Stomach smooth muscle (tissue), 2 donors: Measurements from ENCODE around the gene CRACR2B.

ENCODE experiments used
- H3K27ac ChIP-seq: one replicate; pipeline ENCODE4 v1.7.0; 2013; ENCODE audit warnings: mild to moderate bottlenecking, low read length, inconsistent platforms
- H3K27me3 ChIP-seq, 2 donors: one replicate each; pipeline ENCODE4 v1.7.0; 2013; ENCODE audit warnings: low read length in 2 of 2; ENCODE audit not compliant: insufficient read depth in 2 of 2, control insufficient read depth in 1 of 2
- H3K36me3 ChIP-seq, 2 donors: one replicate each; pipeline ENCODE4 v1.7.0; 2013; ENCODE audit warnings: low read length in 2 of 2; ENCODE audit not compliant: control insufficient read depth in 2 of 2, insufficient read depth in 2 of 2
- H3K4me1 ChIP-seq: one replicate; pipeline ENCODE4 v1.7.0; 2013; ENCODE audit warnings: low read length; ENCODE audit not compliant: control insufficient read depth, insufficient read depth
- H3K4me3 ChIP-seq, 2 donors: one replicate each; pipeline ENCODE4 v1.7.0; 2013; ENCODE audit warnings: low read length in 2 of 2
- H3K9ac ChIP-seq, 2 donors: one replicate each; pipeline ENCODE4 v1.7.0; 2013; ENCODE audit warnings: low read length in 2 of 2, mild to moderate bottlenecking in 1 of 2
- H3K9me3 ChIP-seq, 2 donors: one replicate each; pipeline ENCODE4 v1.7.0; 2013; ENCODE audit warnings: low read length in 2 of 2; ENCODE audit not compliant: control insufficient read depth in 2 of 2
- donor health status: healthy.
- donor health status: Pancreatic carcinoma.

The CRACR2B gene

DNA sequence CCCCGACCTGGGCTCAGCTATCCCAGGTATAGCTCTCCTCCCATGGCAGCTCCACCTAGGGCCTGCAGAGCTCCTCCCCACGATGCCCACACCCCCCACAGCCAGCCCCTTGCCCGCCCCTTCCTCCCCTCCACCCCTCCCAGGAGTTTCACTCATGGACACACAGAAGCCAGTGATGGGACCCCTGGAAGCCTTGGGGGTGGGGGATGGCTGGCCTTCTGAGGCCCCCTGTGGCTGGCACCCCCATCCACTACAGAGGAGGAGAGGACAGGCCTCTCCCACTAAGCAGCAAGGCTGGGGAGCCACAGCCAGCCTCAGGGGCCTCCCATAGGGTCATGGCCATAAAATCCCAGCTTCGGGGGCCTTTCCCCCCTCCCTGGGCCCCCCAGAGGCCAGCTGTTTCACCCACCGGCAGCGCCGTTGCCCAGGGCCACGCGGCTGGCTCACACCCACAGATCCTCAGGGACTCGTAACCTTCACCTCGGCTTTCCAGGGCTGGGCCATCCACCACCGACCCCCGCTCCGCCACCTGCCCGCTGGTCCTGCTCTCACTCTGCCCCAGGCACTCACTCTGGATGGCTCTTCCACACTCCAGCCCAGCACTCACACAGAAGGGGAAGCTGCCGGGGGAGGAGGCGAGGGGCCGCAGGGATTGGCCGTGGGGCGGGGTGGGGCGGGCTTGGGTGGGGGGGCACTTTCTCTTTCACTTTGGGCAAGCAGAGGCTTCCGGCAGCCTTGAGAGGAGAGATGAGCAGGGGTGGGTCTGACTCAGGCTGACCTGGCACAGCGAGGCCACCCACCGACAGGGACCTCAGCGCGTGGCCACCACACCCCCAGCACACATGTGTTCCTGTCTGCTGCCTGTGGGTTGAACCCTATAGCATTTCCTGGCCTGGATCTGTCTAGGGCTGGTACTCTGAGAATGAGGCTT, 31.8 kb upstream of the CRACR2B start:
- Histone ChIP-seq H3K4me1 (peaks cover 33% of the 10 kb centered on the region), H3K4me3 (peak overlapping the region; percentile 81 to 85), H3K9me3 (no peaks in the 10 kb centered on the region), H3K9ac (peak overlapping the region; percentile 68 to 79), H3K36me3 (no peaks in the 10 kb centered on the region), H3K27ac (peak overlapping the region; percentile 82), H3K27me3 (peaks cover 3 to 4% of the 10 kb centered on the region in 2 donors)

DNA sequence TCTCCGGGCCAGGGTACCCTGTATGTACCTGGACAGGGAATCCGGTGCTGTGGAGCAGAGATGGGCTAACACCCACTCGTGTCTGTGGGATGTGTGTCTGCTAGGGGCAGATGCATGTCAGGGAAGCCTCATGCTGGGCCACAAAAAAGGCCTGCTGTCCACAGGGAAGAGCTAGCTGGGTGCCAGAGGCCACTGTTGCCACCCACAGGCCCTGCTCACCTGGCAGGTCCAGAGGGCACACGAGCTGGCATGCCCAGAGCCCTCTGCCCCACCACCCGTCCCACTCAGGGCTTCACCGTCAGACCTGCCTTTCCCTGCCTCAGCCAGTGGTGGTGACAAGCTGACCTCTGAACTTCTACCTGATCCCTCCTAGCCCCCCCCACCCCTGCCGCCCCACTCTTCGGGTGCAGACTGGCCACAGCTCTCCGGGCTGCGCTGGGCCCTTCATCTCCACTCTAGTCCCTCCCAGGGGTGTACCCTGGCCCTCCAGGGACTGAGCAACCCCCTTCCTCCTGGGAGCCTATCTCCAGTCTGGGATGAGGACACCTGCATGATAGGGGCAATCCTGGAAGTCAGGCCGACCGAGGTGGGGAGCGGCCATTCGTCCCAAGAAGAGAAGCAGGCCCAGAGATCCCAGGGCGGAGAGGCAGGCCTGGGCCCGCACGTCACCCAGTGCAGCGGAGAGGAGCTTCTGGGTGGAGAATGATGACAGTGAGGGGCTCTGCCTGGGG, 31.0 kb upstream of the CRACR2B start:
- peaks cover 33% of the 10 kb centered on the region for H3K4me1 ChIP-seq
- H3K27me3 ChIP-seq, result no peaks in the 10 kb centered on the region
- H3K4me3 ChIP-seq, result peak overlapping the region; percentile 81 to 85
- H3K27ac ChIP-seq, result peak overlapping the region; percentile 82
- peak overlapping the region; percentile 49 to 68 for H3K9ac ChIP-seq
- peaks cover 0 to 2% of the 10 kb centered on the region in 2 donors for H3K36me3 ChIP-seq
- H3K9me3 ChIP-seq, result no peaks in the 10 kb centered on the region

DNA sequence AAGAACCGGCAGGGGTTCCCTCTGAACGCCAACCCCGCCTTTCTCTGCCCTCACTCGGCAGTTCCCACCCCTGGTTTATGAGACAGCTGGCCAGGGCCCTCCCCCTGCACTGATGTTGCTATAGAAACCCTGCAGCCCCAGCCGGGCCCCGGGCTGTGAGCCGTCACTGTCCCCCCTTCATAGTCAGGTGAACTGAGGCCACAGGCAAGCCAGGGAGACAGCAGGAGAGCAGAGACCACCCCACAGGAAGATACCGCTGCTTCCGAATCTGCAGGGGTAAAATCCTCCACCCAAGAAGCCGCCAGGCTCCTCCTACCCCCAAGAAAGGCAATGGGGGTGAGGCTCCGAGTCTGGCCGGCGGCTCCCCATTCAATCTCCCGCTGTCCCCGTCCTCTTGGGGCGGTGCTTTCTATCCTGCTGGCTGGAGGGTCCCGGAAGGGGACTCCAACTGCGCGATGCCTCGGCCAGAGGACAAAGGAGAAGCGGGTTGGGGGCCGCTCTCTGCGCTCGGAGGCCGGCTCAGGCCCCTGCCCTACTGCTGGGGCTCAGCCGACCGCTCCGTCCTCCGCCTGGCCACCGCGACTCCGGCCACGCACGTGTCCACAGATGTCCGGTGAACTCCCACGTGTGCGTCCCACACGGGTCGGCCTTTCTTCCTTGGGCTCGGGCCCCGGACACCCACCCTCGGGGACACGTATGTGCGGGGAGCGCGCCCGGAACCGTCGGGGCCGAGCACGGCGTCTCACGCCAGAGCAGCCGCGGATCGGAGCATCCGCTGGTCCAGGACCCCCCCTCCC, 30.2 kb upstream of the CRACR2B start:
- H3K36me3 ChIP-seq, result peaks cover 0 to 2% of the 10 kb centered on the region in 2 donors
- H3K27ac ChIP-seq, result peak overlapping the region; percentile 82

DNA sequence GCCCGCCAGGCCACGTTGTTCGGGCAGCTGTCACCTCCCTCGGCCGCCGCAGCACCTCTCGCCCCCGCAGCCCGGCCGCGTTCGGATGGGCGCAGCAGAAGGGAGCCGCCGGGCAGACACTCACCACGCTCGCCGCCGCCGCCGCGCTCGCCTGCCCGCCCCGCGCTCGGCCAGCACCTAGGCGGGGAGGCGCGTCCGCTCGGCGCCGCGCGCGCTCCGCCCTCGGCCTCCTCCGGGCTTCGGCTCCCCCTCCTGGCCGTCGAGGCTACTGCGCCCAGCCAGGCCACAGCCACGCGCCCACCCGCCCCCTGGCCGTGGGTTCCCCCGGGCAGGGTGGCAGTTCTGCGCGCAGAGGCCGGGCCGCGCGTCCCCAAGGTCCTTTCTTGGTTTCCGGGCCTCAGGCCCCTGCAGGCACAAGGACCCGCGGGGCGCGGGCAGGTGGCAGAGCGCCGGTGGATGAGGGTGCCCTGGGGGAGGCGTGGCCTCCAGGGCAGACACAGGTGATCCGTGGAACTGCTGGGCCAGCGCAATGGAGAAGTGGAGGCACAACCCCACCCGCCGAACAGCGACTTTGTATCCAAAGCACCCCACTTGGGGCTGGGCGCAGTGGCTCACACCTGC, 29.5 kb upstream of the CRACR2B start, which contains the start of gene SLC25A22:
Gene SLC25A22, minus strand, starts transcription at position 189 of the 621 bp plus-strand sequence. CDS start 3,275 bp downstream, outside the sequence.
- H3K27ac ChIP-seq, result peak within 1 kb of the TSS; percentile 82
- peak within 1 kb of the TSS; percentile 49 to 58 for H3K9ac ChIP-seq
- no peaks in the 10 kb centered on the region for H3K27me3 ChIP-seq
- H3K4me3 ChIP-seq, result peak within 1 kb of the TSS; percentile 81 to 85
- no peaks in the 10 kb centered on the region for H3K9me3 ChIP-seq
- H3K4me1 ChIP-seq, result peaks cover 33% of the 10 kb centered on the region
- peaks cover 0 to 2% of the 10 kb centered on the region in 2 donors for H3K36me3 ChIP-seq

More for the DNA sequence above, 30.2 kb upstream of the CRACR2B start:
- Histone ChIP-seq H3K4me3 (peak overlapping the region; percentile 81 to 85), H3K9ac (peak overlapping the region; percentile 49 to 58), H3K4me1 (peaks cover 33% of the 10 kb centered on the region), H3K9me3 (no peaks in the 10 kb centered on the region), H3K27me3 (no peaks in the 10 kb centered on the region)

DNA sequence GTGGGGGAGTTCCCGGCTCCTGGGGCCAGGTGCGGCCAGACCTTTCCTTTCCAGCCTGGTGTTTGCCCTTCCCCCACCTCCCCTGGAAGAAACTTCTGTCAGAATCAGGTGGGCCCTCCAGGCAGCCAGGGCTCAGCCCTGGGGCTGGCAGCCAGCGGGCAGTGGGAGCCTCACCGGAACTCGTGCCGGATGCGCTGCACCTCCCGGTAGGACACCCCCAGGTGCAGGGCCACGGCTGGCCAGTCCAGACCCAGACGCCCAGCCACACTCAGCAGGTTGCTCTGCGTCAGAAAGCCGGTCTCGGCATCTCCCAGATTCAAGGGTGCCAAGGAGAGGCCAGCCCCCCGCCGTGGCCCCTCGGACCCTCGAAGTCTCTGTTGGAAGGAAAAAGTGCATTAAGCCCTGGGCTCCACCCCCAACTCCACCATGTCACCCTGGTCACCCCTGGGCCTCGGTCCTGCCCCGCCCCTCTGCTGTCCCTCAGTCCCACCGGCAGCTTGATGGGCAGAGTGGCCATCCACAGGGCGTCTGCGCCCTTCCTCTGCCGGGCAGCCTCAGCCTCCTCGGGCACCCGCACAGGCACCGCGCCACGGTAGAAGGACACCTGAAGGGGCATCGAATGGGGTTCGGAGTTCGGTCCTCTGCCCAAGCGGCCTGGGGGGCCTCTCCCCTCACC, 27.9 kb upstream of the CRACR2B start:
- H3K4me1 ChIP-seq, result peaks cover 42% of the 10 kb centered on the region
- no peaks in the 10 kb centered on the region for H3K9me3 ChIP-seq
- no peak overlapping the region for H3K27ac ChIP-seq
- H3K4me3 ChIP-seq, result no peak overlapping the region
- H3K27me3 ChIP-seq, result no peaks in the 10 kb centered on the region
- H3K36me3 ChIP-seq, result peaks cover 0 to 2% of the 10 kb centered on the region in 2 donors
- H3K9ac ChIP-seq, result no peak overlapping the region

DNA sequence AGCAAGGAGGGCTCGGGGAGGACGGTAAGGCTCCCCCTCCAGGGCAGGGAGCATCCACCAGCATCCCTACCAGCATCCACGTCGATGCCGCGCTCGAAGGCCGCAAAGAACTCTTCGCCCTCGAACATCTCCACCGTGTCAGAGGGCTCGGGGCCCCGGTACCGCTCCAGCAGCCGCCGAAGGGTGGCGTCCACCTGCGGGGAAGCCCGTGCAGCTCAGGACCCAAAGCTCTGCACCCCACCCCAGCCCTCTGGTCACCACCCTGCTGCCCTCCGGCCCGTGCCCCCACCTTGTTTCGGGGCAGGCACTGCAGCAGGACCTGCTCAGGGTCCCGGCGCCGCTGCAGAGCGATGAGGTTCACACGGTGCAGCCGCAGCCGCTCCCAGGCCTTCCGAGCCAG, 27.2 kb upstream of the CRACR2B start:
- Histone ChIP-seq H3K4me3 (no peak overlapping the region), H3K9ac (no peak overlapping the region), H3K27ac (no peak overlapping the region), H3K9me3 (no peaks in the 10 kb centered on the region), H3K36me3 (peaks cover 0 to 2% of the 10 kb centered on the region in 2 donors), H3K27me3 (no peaks in the 10 kb centered on the region), H3K4me1 (peaks cover 40% of the 10 kb centered on the region)

DNA sequence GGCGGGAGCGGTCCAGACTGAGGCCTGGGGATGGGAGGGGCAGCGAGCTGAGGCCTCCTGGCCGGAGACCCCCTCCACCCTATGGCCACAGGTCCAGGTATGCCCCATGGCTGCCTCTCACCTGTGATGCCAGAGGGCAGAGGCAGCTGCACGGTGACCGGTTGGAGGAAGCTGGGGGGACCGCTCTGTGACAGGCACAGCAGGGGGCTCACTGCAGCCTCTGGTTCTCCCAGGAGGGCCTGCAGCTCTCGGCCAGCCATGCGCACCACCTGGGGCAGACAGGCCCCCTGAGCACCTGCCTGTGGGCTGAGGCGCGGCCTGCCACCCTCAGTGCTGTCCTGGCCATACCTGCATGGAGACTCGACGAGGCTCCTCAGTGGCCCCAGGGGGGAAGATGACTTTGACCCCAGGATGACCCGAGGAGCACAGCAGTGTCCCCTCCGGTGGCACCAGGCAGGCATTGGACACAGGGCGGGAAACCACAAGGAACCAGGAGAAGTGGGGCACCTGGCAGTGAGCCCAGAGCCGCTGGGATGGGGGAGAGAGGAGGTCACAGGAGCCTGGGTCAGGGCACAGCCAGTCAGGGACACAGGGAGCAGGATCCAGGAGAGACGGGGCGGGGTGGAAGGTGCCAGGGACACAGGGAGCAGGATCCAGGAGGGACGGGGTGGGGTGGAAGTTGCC, 26.5 kb upstream of the CRACR2B start:
- peaks cover 34% of the 10 kb centered on the region for H3K4me1 ChIP-seq
- H3K4me3 ChIP-seq, result no peak overlapping the region
- H3K27ac ChIP-seq, result no peak overlapping the region
- H3K36me3 ChIP-seq, result peaks cover 0 to 2% of the 10 kb centered on the region in 2 donors
- no peaks in the 10 kb centered on the region for H3K9me3 ChIP-seq
- H3K9ac ChIP-seq, result no peak overlapping the region
- H3K27me3 ChIP-seq, result no peaks in the 10 kb centered on the region

DNA sequence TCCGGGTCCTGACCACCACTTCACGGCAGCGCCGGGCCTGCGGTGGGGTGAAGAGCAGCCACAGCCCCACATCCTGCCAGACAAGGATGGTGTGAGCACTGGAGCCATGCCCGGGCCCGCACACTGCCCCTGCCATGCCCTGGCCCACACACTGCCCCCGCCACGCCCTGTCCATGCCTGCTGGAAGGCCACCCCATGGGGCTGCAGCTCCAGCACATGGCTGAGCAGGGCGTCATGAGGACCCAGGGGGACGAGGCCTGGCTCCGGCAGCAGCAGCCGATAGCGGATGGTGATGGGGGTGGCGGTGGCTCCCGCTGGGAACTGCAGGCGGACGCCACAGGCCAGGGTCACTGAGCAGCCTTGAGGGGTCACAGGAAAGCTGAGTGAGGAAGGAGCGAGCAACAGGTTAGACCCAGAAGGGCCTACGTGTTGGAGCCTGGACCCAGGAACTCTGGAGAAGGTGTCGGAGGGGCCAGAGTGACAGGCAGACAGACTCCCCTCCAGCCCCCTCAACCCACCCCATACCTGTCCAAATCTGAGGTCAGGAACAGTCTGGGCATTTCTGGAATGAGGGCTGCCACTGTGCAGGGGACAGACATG, 25.6 kb upstream of the CRACR2B start:
- no peak overlapping the region for H3K27ac ChIP-seq
- H3K4me3 ChIP-seq, result no peak overlapping the region
- no peaks in the 10 kb centered on the region for H3K9me3 ChIP-seq
- H3K27me3 ChIP-seq, result no peaks in the 10 kb centered on the region
- H3K4me1 ChIP-seq, result peaks cover 26% of the 10 kb centered on the region
- no peak overlapping the region for H3K9ac ChIP-seq
- H3K36me3 ChIP-seq, result peaks cover 0 to 2% of the 10 kb centered on the region in 2 donors
